ENCODE measurements around the gene TNFSF15. TPM values are rescaled to one million over a fixed set of nuclear protein-coding genes. Genes with fewer than 3 reads are reported as not detected.

The TNFSF15 gene
- total and polyA plus RNA-seq, 2 of the 4 experiments (the other 2 are of a cell fraction) = 0.03 to 0.18 TPM

GRCh38 chr9:114735704-114736103, 70.1 kb downstream of the TNFSF15 start:
- CTCF ChIA-PET = interaction anchor here (1.4 to 4.0 kb wide), 3 partner anchors 54 to 175 kb away, joined by 4 to 25 read pairs (median 8); partner anchors contain the start of gene TEX48
- no peak overlapping the region for H3K4me2 ChIP-seq (ENCODE audit: low read depth, low read length)

More at GRCh38 chr9:114735704-114736103, 70.1 kb downstream of the TNFSF15 start:
- Histone ChIP-seq H4K20me1 (ENCODE audit: insufficient read depth, low read length) (no peaks in the 10 kb centered on the region), H4K8ac (ENCODE audit: low read depth in 2 of 2, low read length in 2 of 2) (no peak overlapping the region), H3K36me3 (ENCODE audit: control insufficient read depth, insufficient read depth, low read length) (no peaks in the 10 kb centered on the region), H3K9me1 (ENCODE audit: insufficient read depth, low read length) (no peaks in the 10 kb centered on the region; the same call in 1 of the 2 replicates), H3K27ac (ENCODE audit: insufficient read depth, low read length) (no peak overlapping the region), H2AK5ac (ENCODE audit: low read depth, low read length) (no peak overlapping the region), H4K5ac (ENCODE audit: low read depth, low read length) (no peak overlapping the region), H3K14ac (replicated peaks; ENCODE audit: low read depth, low read length) (no peak overlapping the region), H3K23ac (ENCODE audit: low read depth, low read length) (no peak overlapping the region), H2BK5ac (ENCODE audit: low read depth, low read length, poor library complexity, severe bottlenecking) (no peak overlapping the region), H3K4me3 (ENCODE audit: insufficient read depth, low read depth, low read length) (no peak overlapping the region), H2BK15ac (ENCODE audit: low read depth, low read length) (no peak overlapping the region), H3K9ac (ENCODE audit: low read depth, low read length) (no peak overlapping the region), H3K79me1 (ENCODE audit: low read depth in 1 of 2, low read length in 2 of 2) (no peaks in the 10 kb centered on the region), H4K91ac (ENCODE audit: insufficient read depth, low read depth, low read length) (no peak overlapping the region), H3K56ac (ENCODE audit: extremely low read depth, insufficient read depth, low read length) (no peak overlapping the region), H2AK9ac (replicated peaks; ENCODE audit: low read depth, low read length, poor library complexity) (no peak overlapping the region), H2BK20ac (ENCODE audit: low read depth, low read length) (no peak overlapping the region), H3K9me3 (ENCODE audit: control insufficient read depth, insufficient read depth, low read length) (no peaks in the 10 kb centered on the region), H2AFZ (replicated peaks; ENCODE audit: low read length, poor library complexity) (no peak overlapping the region), H3K27me3 (ENCODE audit: control insufficient read depth, insufficient read depth, low read length) (no peaks in the 10 kb centered on the region; the same call in none of the 2 replicates), H3K4me1 (ENCODE audit: control insufficient read depth, insufficient read depth, low read length) (peaks cover 2% of the 10 kb centered on the region; the same call in 1 of the 2 replicates), H3K18ac (ENCODE audit: low read depth, low read length) (no peak overlapping the region), H2BK120ac (ENCODE audit: low read depth, low read length) (no peak overlapping the region), H3K4ac (ENCODE audit: low read depth, low read length) (no peak overlapping the region)
- ATAC-seq (ENCODE audit: low read depth) (no peak), DNase-seq (no peak)
- intact Hi-C loops (cut with micrococcal nuclease) = loop anchor here (5.0 kb wide), 1 partner anchor 328 kb away; no protein-coding TSS in a partner anchor
- dilution Hi-C loops (cut with HindIII; ENCODE audit: low sequenced_read_pairs, unreplicated experiment) = no loop called here
- TF ChIP-seq FOS (IDR thresholded peaks at IDR 0.05; ENCODE audit: low read depth, low read length) = no peak
- no peak for TF ChIP-seq RAD21 (IDR thresholded peaks at IDR 0.05; ENCODE audit: low read length)
- no peak for TF ChIP-seq NFE2L2 (IDR thresholded peaks at IDR 0.05; ENCODE audit: low read depth, low read length)
- no peak for TF ChIP-seq MXI1 (IDR thresholded peaks at IDR 0.05; ENCODE audit: borderline replicate concordance, low read depth, low read length)
- TF ChIP-seq POLR2A (IDR thresholded peaks at IDR 0.05; ENCODE audit: low read depth, low read length) = no peak
- TF ChIP-seq RCOR1 (IDR thresholded peaks at IDR 0.05; ENCODE audit: insufficient replicate concordance, low read length) = no peak
- no peak for TF ChIP-seq CEBPB (IDR thresholded peaks at IDR 0.05; ENCODE audit: low read depth, low read length)
- no peak for TF ChIP-seq CHD1 (IDR thresholded peaks at IDR 0.05; ENCODE audit: low read depth, low read length)
- no peak for TF ChIP-seq RFX5 (IDR thresholded peaks at IDR 0.05; ENCODE audit: low read depth, low read length)
- no peak for TF ChIP-seq BHLHE40 (IDR thresholded peaks at IDR 0.05; ENCODE audit: low read depth, low read length)
- no peak for TF ChIP-seq CTCF (conservative IDR thresholded peaks at IDR 0.05; ENCODE audit: low read depth, low read length)
- no peak for TF ChIP-seq SMC3 (IDR thresholded peaks at IDR 0.05; ENCODE audit: low read depth, low read length)
- WGBS, 2 experiments (ENCODE audit: extremely low coverage in 2 of 2, insufficient read length in 1 of 2) = no CpG with 5 or more reads among the region's 4 CpGs
- in situ Hi-C loops (cut with MboI; ENCODE audit: low sequenced_read_pairs) = loop anchor here (5.0 to 10.0 kb wide), 5 partner anchors 73 to 789 kb away; no protein-coding TSS in a partner anchor
- BruUV-seq (replicated peaks) = no TSS peak
- POLR2A ChIA-PET (ENCODE audit: unreplicated experiment) = no interaction called here

Measured in IMR-90 (cell line).